ENCODE data around the gene PTPRT. TPM values are rescaled to one million over a fixed set of nuclear protein-coding genes. Genes with fewer than 3 reads are reported as not detected.

Gene PTPRT
- total RNA-seq, 2 experiments from 2014 or later = not detected

DNA sequence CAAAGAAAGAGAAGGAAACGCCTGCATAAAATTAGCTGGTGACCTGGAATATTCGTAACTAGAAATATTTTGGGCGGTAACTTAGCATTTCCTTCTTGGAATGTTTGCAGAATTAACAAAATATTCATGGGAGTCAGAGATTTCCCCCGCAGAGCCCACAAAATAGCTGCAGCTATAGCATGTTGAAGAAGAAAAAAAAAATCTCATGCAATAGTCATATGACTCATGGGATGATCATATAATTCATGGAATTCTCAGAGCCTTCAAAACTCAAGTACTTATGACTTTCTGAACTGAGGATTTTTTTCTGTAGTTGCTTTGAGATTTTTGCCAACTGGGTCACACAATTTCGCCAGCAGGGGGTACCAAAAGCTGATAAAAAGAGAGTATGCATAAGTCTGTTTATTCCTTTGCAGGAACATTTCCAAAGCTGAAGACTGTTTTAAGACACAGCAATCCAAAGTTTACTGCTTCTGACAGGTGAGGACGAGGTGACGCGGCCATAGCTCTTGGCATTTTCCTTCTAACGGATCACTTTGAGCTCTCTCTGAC, 985.5 kb downstream of the PTPRT start:
- no peak overlapping the region for H3K27ac Mint-ChIP-seq
- no peaks in the 10 kb centered on the region for H3K36me3 Mint-ChIP-seq (ENCODE audit: low read depth)
- no peak overlapping the region for H3K4me3 Mint-ChIP-seq
- no peaks in the 10 kb centered on the region for H3K27me3 Mint-ChIP-seq
- ATAC-seq (no peak), DNase-seq (no peak)
- intact Hi-C loops (cut with micrococcal nuclease) = no loop called here
- H3K9me3 Mint-ChIP-seq = peaks cover 5% of the 10 kb centered on the region
- TF ChIP-seq, protein P1, sequence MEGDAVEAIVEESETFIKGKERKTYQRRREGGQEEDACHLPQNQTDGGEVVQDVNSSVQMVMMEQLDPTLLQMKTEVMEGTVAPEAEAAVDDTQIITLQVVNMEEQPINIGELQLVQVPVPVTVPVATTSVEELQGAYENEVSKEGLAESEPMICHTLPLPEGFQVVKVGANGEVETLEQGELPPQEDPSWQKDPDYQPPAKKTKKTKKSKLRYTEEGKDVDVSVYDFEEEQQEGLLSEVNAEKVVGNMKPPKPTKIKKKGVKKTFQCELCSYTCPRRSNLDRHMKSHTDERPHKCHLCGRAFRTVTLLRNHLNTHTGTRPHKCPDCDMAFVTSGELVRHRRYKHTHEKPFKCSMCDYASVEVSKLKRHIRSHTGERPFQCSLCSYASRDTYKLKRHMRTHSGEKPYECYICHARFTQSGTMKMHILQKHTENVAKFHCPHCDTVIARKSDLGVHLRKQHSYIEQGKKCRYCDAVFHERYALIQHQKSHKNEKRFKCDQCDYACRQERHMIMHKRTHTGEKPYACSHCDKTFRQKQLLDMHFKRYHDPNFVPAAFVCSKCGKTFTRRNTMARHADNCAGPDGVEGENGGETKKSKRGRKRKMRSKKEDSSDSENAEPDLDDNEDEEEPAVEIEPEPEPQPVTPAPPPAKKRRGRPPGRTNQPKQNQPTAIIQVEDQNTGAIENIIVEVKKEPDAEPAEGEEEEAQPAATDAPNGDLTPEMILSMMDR (IDR thresholded peaks at IDR 0.05) = no peak
- ChIA-PET CTCF (no interaction called here), POLR2A (no interaction called here)
- H3K4me1 Mint-ChIP-seq (ENCODE audit: low read depth) = no peaks in the 10 kb centered on the region

DNA sequence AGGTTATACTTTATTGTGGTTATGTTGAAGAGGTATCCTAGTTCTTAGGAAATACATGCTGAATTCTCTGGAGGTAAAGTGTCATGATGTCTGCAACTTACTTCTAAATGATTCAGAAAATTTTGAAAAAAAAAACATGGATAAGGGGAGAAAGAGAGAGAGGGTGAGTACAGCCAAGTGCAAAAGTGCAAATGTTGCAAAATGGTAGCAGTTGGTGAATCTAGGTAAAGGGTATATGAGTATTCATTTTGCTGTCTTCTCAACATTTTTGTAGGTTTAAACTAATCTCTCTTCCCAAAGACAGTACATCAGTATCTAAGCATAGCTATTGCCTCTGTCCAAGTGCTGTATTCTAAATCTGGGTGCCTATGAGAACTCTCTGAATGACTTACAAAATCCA, 992.1 kb downstream of the PTPRT start:
- ChIA-PET POLR2A (no interaction called here), CTCF (no interaction called here)
- Mint-ChIP-seq H3K27ac (no peak overlapping the region), H3K9me3 (peaks cover 2% of the 10 kb centered on the region), H3K36me3 (ENCODE audit: low read depth) (no peaks in the 10 kb centered on the region), H3K27me3 (no peaks in the 10 kb centered on the region), H3K4me1 (ENCODE audit: low read depth) (no peaks in the 10 kb centered on the region), H3K4me3 (no peak overlapping the region)
- DNase-seq (no peak), ATAC-seq (no peak)
- intact Hi-C loops (cut with micrococcal nuclease) = no loop called here
- TF ChIP-seq, protein P1 (IDR thresholded peaks at IDR 0.05) = no peak

DNA sequence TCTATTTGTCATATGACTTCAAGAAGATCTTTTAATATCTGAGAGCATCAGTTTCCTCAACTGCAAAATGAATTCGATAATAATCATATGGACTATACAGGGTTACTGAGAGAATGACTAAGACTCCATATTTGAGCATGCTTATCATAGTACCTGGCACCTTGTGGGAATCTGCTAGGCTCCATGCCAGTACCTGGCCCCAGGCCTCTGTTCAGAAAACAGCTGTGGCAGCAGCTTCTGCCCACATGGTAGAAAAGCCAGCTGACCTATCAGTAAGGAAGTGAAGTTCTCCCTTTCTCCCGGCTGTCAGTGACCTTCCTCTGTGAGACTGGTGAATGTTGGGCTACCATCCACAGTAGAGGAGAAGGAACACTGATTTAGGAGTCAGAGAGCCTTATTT, 996.6 kb downstream of the PTPRT start:
- DNase-seq = no peak
- Mint-ChIP-seq H3K27ac (no peak overlapping the region), H3K27me3 (no peaks in the 10 kb centered on the region), H3K4me1 (ENCODE audit: low read depth) (no peaks in the 10 kb centered on the region), H3K9me3 (peaks cover 2% of the 10 kb centered on the region), H3K36me3 (ENCODE audit: low read depth) (no peaks in the 10 kb centered on the region), H3K4me3 (no peak overlapping the region)
- TF ChIP-seq, protein P1 (IDR thresholded peaks at IDR 0.05) = no peak
- ChIA-PET POLR2A (no interaction called here), CTCF (no interaction called here)
- intact Hi-C loops (cut with micrococcal nuclease) = no loop called here
- ATAC-seq = no peak

DNA sequence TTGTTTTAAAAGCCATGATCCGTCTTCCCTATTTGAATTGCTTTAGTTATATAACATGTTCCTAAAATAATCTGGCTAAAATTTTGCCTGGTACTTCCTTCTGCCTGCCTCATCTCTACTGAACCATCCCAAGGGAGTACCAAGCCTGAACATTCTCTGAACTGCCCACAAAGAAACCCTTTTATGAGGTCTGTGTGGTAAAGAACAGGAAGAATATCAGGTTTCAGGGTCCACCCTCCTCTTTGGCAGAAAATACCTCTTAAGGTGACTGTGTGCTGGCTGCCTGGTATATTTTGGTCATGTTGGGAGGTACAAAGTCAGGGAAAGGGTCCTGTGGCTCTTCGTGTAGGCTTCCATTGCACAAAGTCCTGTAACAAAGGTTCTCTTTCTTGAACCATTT, 997.4 kb downstream of the PTPRT start:
- ATAC-seq (no peak), DNase-seq (no peak)
- Mint-ChIP-seq H3K27me3 (no peaks in the 10 kb centered on the region), H3K36me3 (ENCODE audit: low read depth) (no peaks in the 10 kb centered on the region), H3K27ac (no peak overlapping the region), H3K9me3 (peaks cover 2% of the 10 kb centered on the region), H3K4me3 (no peak overlapping the region), H3K4me1 (ENCODE audit: low read depth) (no peaks in the 10 kb centered on the region)
- ChIA-PET CTCF (no interaction called here), POLR2A (no interaction called here)
- TF ChIP-seq, protein P1 (IDR thresholded peaks at IDR 0.05) = no peak
- intact Hi-C loops (cut with micrococcal nuclease) = no loop called here

DNA sequence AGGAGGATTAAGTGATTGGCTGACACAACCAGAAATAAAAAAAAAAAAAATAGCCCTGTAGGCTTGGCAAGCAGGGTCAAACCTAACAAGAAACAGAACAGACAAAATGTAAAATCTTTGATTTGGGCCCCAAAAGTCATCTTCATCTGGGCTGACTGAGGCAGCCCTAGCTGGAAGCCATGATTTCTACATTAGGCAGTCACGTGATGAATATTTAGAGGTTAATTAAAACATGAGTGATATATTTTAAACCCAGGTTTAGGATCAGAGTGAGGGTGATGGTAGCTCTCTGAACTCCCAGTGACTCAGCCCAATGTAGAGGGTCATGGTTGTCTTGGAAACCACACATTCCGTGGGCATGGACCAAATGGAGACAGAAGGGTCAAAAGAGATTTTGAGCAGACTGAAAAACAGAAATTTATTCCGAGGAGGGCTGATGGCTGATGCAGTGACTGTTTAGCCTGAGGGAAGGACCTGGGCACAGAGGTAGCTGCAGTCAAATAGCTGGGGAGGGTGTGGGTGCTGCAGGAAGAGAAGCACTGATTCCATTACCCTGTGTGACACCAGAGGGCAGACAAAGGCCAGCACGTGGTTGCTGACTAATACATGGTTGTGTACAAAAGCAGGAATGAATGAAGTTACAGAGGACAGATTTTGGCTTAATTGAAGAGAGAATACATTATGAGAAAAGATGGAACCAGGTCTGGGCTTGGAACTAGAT, 998.4 kb downstream of the PTPRT start:
- Mint-ChIP-seq H3K4me1 (ENCODE audit: low read depth) (no peaks in the 10 kb centered on the region), H3K4me3 (no peak overlapping the region), H3K27me3 (peaks cover 3% of the 10 kb centered on the region), H3K9me3 (peaks cover 4% of the 10 kb centered on the region), H3K27ac (no peak overlapping the region), H3K36me3 (ENCODE audit: low read depth) (no peaks in the 10 kb centered on the region)
- intact Hi-C loops (cut with micrococcal nuclease) = no loop called here
- DNase-seq (no peak), ATAC-seq (no peak)
- CTCF ChIA-PET = no interaction called here
- POLR2A ChIA-PET = interaction anchor here (0.7 kb wide), 1 partner anchor 81 kb away, joined by 4 read pairs; no protein-coding TSS in a partner anchor
- TF ChIP-seq, protein P1 (IDR thresholded peaks at IDR 0.05) = no peak

Measured in activated CD8-positive, alpha-beta T cell treated with anti-CD3 and anti-CD28 coated beads for 36 hours (primary cell).